ENCODE data around the gene GPRIN1.

The GPRIN1 gene

DNA sequence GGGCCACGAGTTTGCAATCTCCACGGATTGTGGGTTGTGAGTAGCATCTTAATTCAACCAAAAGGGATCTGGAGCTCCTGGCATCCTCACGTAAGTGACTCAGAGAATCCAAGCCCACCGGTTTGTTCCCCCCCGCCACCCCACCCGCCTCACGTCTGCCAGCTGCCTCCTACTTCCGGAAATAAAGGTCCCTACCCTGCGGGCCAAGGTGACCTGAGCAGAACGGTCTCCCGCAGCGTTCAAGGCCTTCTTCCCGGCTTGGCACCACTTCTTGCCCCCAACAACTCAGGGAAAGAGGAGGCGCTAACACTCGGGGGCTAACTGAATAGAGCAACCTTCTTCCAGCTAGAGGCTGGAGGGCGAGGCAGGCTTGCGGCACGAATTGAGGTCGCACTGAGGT is 8.8 kb upstream of the GPRIN1 start:
- DNase-seq (ENCODE audit: low read depth in 1 of 2, low spot score in 1 of 2): no peak
- H3K27me3 ChIP-seq (ENCODE audit: insufficient read depth, poor library complexity, severe bottlenecking): peaks cover 41% of the 10 kb centered on the region
- TF ChIP-seq POLR2AphosphoS5 (IDR thresholded peaks at IDR 0.05; ENCODE audit: low read depth): no peak
- TF ChIP-seq CTCF (IDR thresholded peaks at IDR 0.05; ENCODE audit: insufficient read depth, low read length): no peak
- TF ChIP-seq GABPA (IDR thresholded peaks at IDR 0.05; ENCODE audit: low read depth): no peak
- no peak for TF ChIP-seq SPI1 (IDR thresholded peaks at IDR 0.05; ENCODE audit: borderline replicate concordance, low read depth)
- no peak for TF ChIP-seq REST (IDR thresholded peaks at IDR 0.05; ENCODE audit: insufficient replicate concordance, low read depth)
- no peak overlapping the region for H3K4me3 ChIP-seq (replicated peaks; ENCODE audit: insufficient read depth, low read length)
- H3K27ac ChIP-seq (replicated peaks): no peak overlapping the region

DNA sequence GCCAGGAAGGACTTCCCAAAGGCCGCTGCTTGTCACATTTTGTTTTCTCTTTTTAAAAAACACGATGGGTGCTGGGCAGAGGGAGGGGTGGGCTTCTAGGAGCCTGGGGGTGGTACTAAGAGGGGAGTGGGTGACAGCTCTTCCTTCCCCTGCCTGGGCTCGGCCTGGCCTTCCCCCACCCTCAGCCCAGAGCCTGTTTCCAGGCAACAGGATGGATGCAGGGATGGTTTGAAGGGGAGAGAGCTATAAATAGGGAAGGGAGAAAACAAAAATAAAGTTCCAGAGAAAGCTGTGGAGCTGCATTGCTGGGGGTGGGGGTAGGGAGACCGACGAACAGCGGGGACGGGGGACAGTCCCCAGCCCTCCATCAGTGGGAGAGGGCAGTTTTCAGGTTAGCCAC is 6.6 kb upstream of the GPRIN1 start:
- TF ChIP-seq GABPA (IDR thresholded peaks at IDR 0.05; ENCODE audit: low read depth) (no peak), POLR2AphosphoS5 (IDR thresholded peaks at IDR 0.05; ENCODE audit: low read depth) (no peak), CTCF (IDR thresholded peaks at IDR 0.05; ENCODE audit: insufficient read depth, low read length) (no peak), SPI1 (IDR thresholded peaks at IDR 0.05; ENCODE audit: borderline replicate concordance, low read depth) (no peak), REST (IDR thresholded peaks at IDR 0.05; ENCODE audit: insufficient replicate concordance, low read depth) (no peak)
- DNase-seq (ENCODE audit: low read depth in 1 of 2, low spot score in 1 of 2): no peak
- H3K4me3 ChIP-seq (replicated peaks; ENCODE audit: insufficient read depth, low read length): no peak overlapping the region
- H3K27me3 ChIP-seq (ENCODE audit: insufficient read depth, poor library complexity, severe bottlenecking): peaks cover 43% of the 10 kb centered on the region
- H3K27ac ChIP-seq (replicated peaks): no peak overlapping the region

DNA sequence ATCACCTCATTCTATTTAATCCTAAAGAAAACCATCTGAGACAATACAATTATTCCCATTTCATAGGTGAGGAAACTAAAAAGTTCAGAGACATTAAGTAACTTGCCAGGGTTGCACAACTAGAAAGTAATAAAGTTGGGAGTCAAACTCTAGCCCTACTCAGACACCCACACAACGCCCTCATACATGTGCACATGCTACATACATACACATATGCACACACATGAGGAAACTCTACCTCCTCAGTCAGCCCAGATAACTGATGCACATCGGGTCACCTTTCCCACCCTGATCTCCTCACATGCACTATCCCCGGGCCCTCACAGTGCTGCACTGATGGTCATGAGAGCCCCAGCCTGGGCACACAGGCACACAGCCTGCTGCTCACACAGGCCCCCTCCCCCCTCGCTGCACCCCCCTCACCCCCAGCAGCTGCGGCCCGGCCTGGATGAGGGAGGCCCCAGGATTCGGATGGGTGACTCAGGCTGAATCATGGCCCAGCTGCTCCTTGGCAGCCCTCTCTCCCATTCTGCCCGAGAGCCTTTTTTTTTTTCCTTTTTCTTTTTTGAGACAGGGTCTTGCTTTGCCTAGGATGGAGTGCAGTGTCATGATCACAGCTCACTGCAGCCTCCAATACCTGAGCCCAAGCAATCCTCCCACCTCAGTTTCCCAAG is 5.0 kb upstream of the GPRIN1 start:
- no peak for DNase-seq (ENCODE audit: low read depth in 1 of 2, low spot score in 1 of 2)
- H3K4me3 ChIP-seq (replicated peaks; ENCODE audit: insufficient read depth, low read length): no peak overlapping the region
- TF ChIP-seq SPI1 (IDR thresholded peaks at IDR 0.05; ENCODE audit: borderline replicate concordance, low read depth) (no peak), GABPA (IDR thresholded peaks at IDR 0.05; ENCODE audit: low read depth) (no peak), REST (IDR thresholded peaks at IDR 0.05; ENCODE audit: insufficient replicate concordance, low read depth) (no peak), CTCF (IDR thresholded peaks at IDR 0.05; ENCODE audit: insufficient read depth, low read length) (no peak), POLR2AphosphoS5 (IDR thresholded peaks at IDR 0.05; ENCODE audit: low read depth) (no peak)

More for the DNA sequence above, 5.0 kb upstream of the GPRIN1 start:
- Histone ChIP-seq H3K27ac (replicated peaks) (no peak overlapping the region), H3K27me3 (ENCODE audit: insufficient read depth, poor library complexity, severe bottlenecking) (peaks cover 33% of the 10 kb centered on the region)

Measured in HL-60 (cell line).